HG02571 (cell line): Measurements from ENCODE around the gene HNRNPLL.

ENCODE experiments used
- ATAC-seq: cut with Tn5 transposase; IDR thresholded peaks from one replicate; pipeline ENCODE4 v1.9.1; 2021; ENCODE audit warnings: mild to moderate bottlenecking, moderate library complexity; ENCODE audit not compliant: unreplicated experiment

Gene HNRNPLL

GRCh38 chr2:38598200-38598990, 4.3 kb downstream of the HNRNPLL start:
- ATAC-seq: no peak

- no peak for ATAC-seq
Measured at GRCh38 chr2:38597115-38597514, 5.6 kb downstream of the HNRNPLL start.

GRCh38 chr2:38596229-38596628, 6.5 kb downstream of the HNRNPLL start:
- ATAC-seq: no peak

GRCh38 chr2:38592951-38593350, 9.8 kb downstream of the HNRNPLL start:
- no peak for ATAC-seq

- ATAC-seq: no peak
Measured at GRCh38 chr2:38591152-38591551, 11.6 kb downstream of the HNRNPLL start.

GRCh38 chr2:38590053-38590452, 12.7 kb downstream of the HNRNPLL start:
- ATAC-seq: no peak

- no peak for ATAC-seq
Measured at GRCh38 chr2:38586931-38587330, 15.8 kb downstream of the HNRNPLL start.

GRCh38 chr2:38584881-38585280, 17.8 kb downstream of the HNRNPLL start:
- ATAC-seq: no peak

- no peak for ATAC-seq
Measured at GRCh38 chr2:38583994-38584393, 18.7 kb downstream of the HNRNPLL start.

GRCh38 chr2:38583524-38583923, 19.2 kb downstream of the HNRNPLL start:
- ATAC-seq: no peak

GRCh38 chr2:38581193-38582147, 21.3 kb downstream of the HNRNPLL start:
- ATAC-seq: no peak

GRCh38 chr2:38580115-38580636, 22.6 kb downstream of the HNRNPLL start:
- ATAC-seq: no peak

GRCh38 chr2:38578832-38579231, 23.9 kb downstream of the HNRNPLL start:
- ATAC-seq: no peak

- no peak for ATAC-seq
Measured at GRCh38 chr2:38574278-38574677, 28.4 kb downstream of the HNRNPLL start.

GRCh38 chr2:38572167-38572566, 30.6 kb downstream of the HNRNPLL start:
- no peak for ATAC-seq

GRCh38 chr2:38571193-38571592, 31.5 kb downstream of the HNRNPLL start:
- ATAC-seq: no peak

- ATAC-seq: no peak
Measured at GRCh38 chr2:38568724-38569436, 33.8 kb downstream of the HNRNPLL start.

- ATAC-seq: no peak
Measured at GRCh38 chr2:38565333-38565732, 37.4 kb downstream of the HNRNPLL start.

- ATAC-seq: no peak
Measured at GRCh38 chr2:38561691-38562090, 41.0 kb downstream of the HNRNPLL start.

GRCh38 chr2:38560092-38560491, 42.6 kb downstream of the HNRNPLL start:
- no peak for ATAC-seq

- no peak for ATAC-seq
Measured at GRCh38 chr2:38557981-38558380, 44.7 kb downstream of the HNRNPLL start.
